H1 (cell line): ENCODE data around the gene CACNA2D1. TPM values are rescaled to one million over a fixed set of nuclear protein-coding genes. Genes with fewer than 3 reads are reported as not detected.

Experiments used
- BRCA1 ChIP-seq: IDR thresholded peaks from 2 replicates; pipeline ENCODE4 v1.6.1; 2012; ENCODE audit warnings: low read depth, low read length, improper control_type of control experiment
- CHD1 ChIP-seq: IDR thresholded peaks from 2 replicates; pipeline ENCODE4 v1.6.1; 2012; ENCODE audit warnings: low read depth, low read length, improper control_type of control experiment
- FOSL1 ChIP-seq: IDR thresholded peaks from 2 replicates; pipeline ENCODE4 v1.6.1; 2011; ENCODE audit warnings: mild to moderate bottlenecking, low read depth, low read length, moderate library complexity; ENCODE audit not compliant: insufficient read depth
- JUN ChIP-seq: IDR thresholded peaks from 2 replicates; pipeline ENCODE4 v1.6.1; 2011; ENCODE audit warnings: low read depth, mild to moderate bottlenecking, improper control_type of control experiment, low read length
- KDM4A ChIP-seq: IDR thresholded peaks from one replicate; pipeline ENCODE4 v1.7.1; 2012; ENCODE audit warnings: low read depth, mild to moderate bottlenecking, moderate library complexity, low read length, inconsistent platforms; ENCODE audit not compliant: severe bottlenecking
- KDM5A ChIP-seq: fragments of 200-600 bp; IDR thresholded peaks from 2 replicates; pipeline ENCODE4 v1.7.1; 2012; ENCODE audit warnings: mild to moderate bottlenecking, low read length, inconsistent platforms, mixed read lengths
- MAFK ChIP-seq: IDR thresholded peaks from 2 replicates; pipeline ENCODE4 v1.6.1; 2012; ENCODE audit warnings: low read depth, mild to moderate bottlenecking, improper control_type of control experiment, low read length
- SUZ12 ChIP-seq: fragments of 200-600 bp; sonication (generic); IDR thresholded peaks from 2 replicates; pipeline ENCODE4 v1.6.1; 2012; ENCODE audit warnings: mild to moderate bottlenecking, inconsistent platforms, low read length, moderate library complexity, mixed read lengths
- polyA plus RNA-seq, 7 experiments: library from polyadenylated mRNA; depleted of rRNA in 3 of 7; stranded (reverse) in 5 of 7; unstranded in 2 of 7; fragments of >200 nt in 5 of 7; fragments of 200-250 nt in 2 of 7; gene quantifications; 1 replicate in 5 of 7; 2 replicates in 1 of 7; 4 replicates in 1 of 7; pipeline versions ENCODE4 v1.2.1 to v1.2.3, GENCODE V29; 2011 to 2013; ENCODE audit warnings: missing spikeins in 2 of 7, mixed read lengths in 2 of 7
- total RNA-seq: library from RNA; stranded (reverse); fragmentation: NEBNext Ultra II Directional; extraction: Animal tissue kit (Norgen Biotek cat#: 25700); gene quantifications from 2 replicates; pipeline ENCODE4 v1.2.1, GENCODE V29; 2021
- TF ChIP-seq, protein P1 (sequence below): IDR thresholded peaks from 2 replicates; pipeline ENCODE4 v1.6.1; 2012; ENCODE audit warnings: inconsistent platforms

The CACNA2D1 gene
- total and polyA plus RNA-seq, 2 of the 8 experiments (the other 6 are each of a cell fraction or from before 2014, with no cell fraction given): 4.3 to 27.3 TPM

GRCh38 chr7:82275342-82275741 lies 168.2 kb downstream of the CACNA2D1 start (continued):
- TF ChIP-seq KDM4A (no peak), CHD1 (no peak), MAFK (no peak), FOSL1 (no peak), KDM5A (no peak), JUN (no peak), BRCA1 (no peak), SUZ12 (no peak)
- TF ChIP-seq, protein P1, sequence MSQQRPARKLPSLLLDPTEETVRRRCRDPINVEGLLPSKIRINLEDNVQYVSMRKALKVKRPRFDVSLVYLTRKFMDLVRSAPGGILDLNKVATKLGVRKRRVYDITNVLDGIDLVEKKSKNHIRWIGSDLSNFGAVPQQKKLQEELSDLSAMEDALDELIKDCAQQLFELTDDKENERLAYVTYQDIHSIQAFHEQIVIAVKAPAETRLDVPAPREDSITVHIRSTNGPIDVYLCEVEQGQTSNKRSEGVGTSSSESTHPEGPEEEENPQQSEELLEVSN: no peak
